ENCODE data around the gene NHERF2. TPM values are rescaled to one million over a fixed set of nuclear protein-coding genes. Genes with fewer than 3 reads are reported as not detected.
"Not testable (repeated sequence)": the region's sequence is repeated elsewhere in the genome, so short reads cannot be mapped to it uniquely, and the experiment has no call there.

The NHERF2 gene
- polyA plus RNA-seq, 2 donors = 26.3 to 36.1 TPM

- Histone ChIP-seq H3K27ac (ENCODE audit: low read depth in 2 of 2, low read length in 1 of 2) (no peak overlapping the region), H3K4me1 (ENCODE audit: control insufficient read depth in 2 of 2, insufficient read depth in 2 of 2, low read length in 1 of 2) (peaks cover 16 to 41% of the 10 kb centered on the region in 2 donors), H3K4me3 (ENCODE audit: low read depth in 1 of 2, low read length in 2 of 2) (no peak overlapping the region), H3K36me3 (ENCODE audit: control insufficient read depth in 2 of 2, insufficient read depth in 2 of 2, low read length in 1 of 2) (peaks cover 12 to 52% of the 10 kb centered on the region in 2 donors), H3K27me3 (ENCODE audit: control insufficient read depth in 1 of 2, insufficient read depth in 2 of 2, low read length in 2 of 2) (no peaks in the 10 kb centered on the region), H3K9me3 (ENCODE audit: control insufficient read depth in 2 of 2, insufficient read depth in 1 of 2, low read depth in 1 of 2, low read length in 1 of 2) (no peaks in the 10 kb centered on the region)
- 74 to 80% methylated on average over 34 of the region's 34 CpGs for WGBS, 2 donors
Measured at GRCh38 chr16:2004795-2005517, 21.7 kb upstream of the NHERF2 start.

DNA sequence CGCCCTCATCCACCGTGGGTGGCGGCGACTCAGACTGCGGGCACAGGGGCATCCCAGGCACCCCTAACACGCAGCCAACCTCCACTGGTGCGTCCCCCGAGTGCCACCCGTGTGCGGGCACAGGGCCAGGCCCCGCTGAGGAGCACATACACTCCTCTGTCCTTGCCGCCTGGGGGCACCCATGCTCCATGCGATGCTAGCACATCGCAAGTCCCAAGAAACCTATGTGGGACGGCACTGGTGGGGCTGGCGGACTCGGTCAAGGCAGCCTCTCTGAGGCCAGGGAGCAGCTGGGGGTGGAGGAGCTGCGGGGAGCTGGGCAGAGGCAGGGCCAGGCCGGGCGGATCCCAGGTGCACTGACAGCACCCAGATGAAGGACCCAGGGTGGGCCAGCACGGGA, 21.1 kb upstream of the NHERF2 start:
- H3K9me3 ChIP-seq (ENCODE audit: control insufficient read depth in 2 of 2, insufficient read depth in 1 of 2, low read depth in 1 of 2, low read length in 1 of 2) = no peaks in the 10 kb centered on the region
- peaks cover 7 to 46% of the 10 kb centered on the region in 2 donors for H3K36me3 ChIP-seq (ENCODE audit: control insufficient read depth in 2 of 2, insufficient read depth in 2 of 2, low read length in 1 of 2)
- H3K27ac ChIP-seq (ENCODE audit: low read depth in 2 of 2, low read length in 1 of 2) = no peak overlapping the region
- H3K4me1 ChIP-seq (ENCODE audit: control insufficient read depth in 2 of 2, insufficient read depth in 2 of 2, low read length in 1 of 2) = peaks cover 16 to 47% of the 10 kb centered on the region in 2 donors
- H3K4me3 ChIP-seq (ENCODE audit: low read depth in 1 of 2, low read length in 2 of 2) = no peak overlapping the region
- H3K27me3 ChIP-seq (ENCODE audit: control insufficient read depth in 1 of 2, insufficient read depth in 2 of 2, low read length in 2 of 2) = no peaks in the 10 kb centered on the region
- WGBS, 2 donors = 70 to 75% methylated on average over 21 of the region's 21 CpGs

DNA sequence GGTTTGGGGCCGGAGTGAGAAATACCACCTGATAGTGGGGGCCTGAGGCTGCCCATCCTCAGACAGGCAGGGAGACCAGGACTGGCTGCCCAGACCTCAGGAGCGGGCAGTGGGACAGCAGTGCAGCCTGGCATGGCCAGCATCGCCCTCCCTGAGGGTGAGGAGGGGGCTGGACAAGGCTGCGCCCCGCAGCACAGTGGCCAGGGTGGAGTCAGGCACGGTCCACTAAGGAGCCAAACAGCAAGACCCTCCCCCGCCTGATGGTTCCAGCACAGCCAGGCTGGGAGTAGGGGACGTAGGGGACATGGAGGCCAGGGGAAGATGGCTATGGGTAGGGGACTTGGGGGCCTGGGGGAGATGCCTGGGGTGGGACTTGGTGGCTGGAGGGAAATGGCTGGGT, 20.4 kb upstream of the NHERF2 start:
- 92 to 96% methylated on average over 8 of the region's 8 CpGs for WGBS, 2 donors
- no peak overlapping the region for H3K27ac ChIP-seq (ENCODE audit: low read depth in 2 of 2, low read length in 1 of 2)
- H3K9me3 ChIP-seq (ENCODE audit: control insufficient read depth in 2 of 2, insufficient read depth in 1 of 2, low read depth in 1 of 2, low read length in 1 of 2) = no peaks in the 10 kb centered on the region
- H3K27me3 ChIP-seq (ENCODE audit: control insufficient read depth in 1 of 2, insufficient read depth in 2 of 2, low read length in 2 of 2) = no peaks in the 10 kb centered on the region
- no peak overlapping the region for H3K4me3 ChIP-seq (ENCODE audit: low read depth in 1 of 2, low read length in 2 of 2)
- H3K4me1 ChIP-seq (ENCODE audit: control insufficient read depth in 2 of 2, insufficient read depth in 2 of 2, low read length in 1 of 2) = peaks cover 16 to 47% of the 10 kb centered on the region in 2 donors
- H3K36me3 ChIP-seq (ENCODE audit: control insufficient read depth in 2 of 2, insufficient read depth in 2 of 2, low read length in 1 of 2) = peaks cover 7 to 40% of the 10 kb centered on the region in 2 donors

- Histone ChIP-seq H3K4me1 (ENCODE audit: control insufficient read depth in 2 of 2, insufficient read depth in 2 of 2, low read length in 1 of 2) (peaks cover 16 to 47% of the 10 kb centered on the region in 2 donors), H3K27ac (ENCODE audit: low read depth in 2 of 2, low read length in 1 of 2) (peak overlapping the region; percentile 88 to 90), H3K9me3 (ENCODE audit: control insufficient read depth in 2 of 2, insufficient read depth in 1 of 2, low read depth in 1 of 2, low read length in 1 of 2) (no peaks in the 10 kb centered on the region), H3K4me3 (ENCODE audit: low read depth in 1 of 2, low read length in 2 of 2) (peak overlapping the region; percentile 14 to 84), H3K36me3 (ENCODE audit: control insufficient read depth in 2 of 2, insufficient read depth in 2 of 2, low read length in 1 of 2) (peaks cover under 1 to 31% of the 10 kb centered on the region in 2 donors), H3K27me3 (ENCODE audit: control insufficient read depth in 1 of 2, insufficient read depth in 2 of 2, low read length in 2 of 2) (no peaks in the 10 kb centered on the region)
- 65 to 66% methylated on average over 15 to 16 of the region's 16 CpGs for WGBS, 2 donors
Measured at GRCh38 chr16:2007081-2007836, 19.4 kb upstream of the NHERF2 start.

- peaks cover 0 to 23% of the 10 kb centered on the region in 2 donors for H3K36me3 ChIP-seq (ENCODE audit: control insufficient read depth in 2 of 2, insufficient read depth in 2 of 2, low read length in 1 of 2)
- H3K4me3 ChIP-seq (ENCODE audit: low read depth in 1 of 2, low read length in 2 of 2) = peak overlapping the region; percentile 7 to 84
- 18 to 21% methylated on average over 15 of the region's 15 CpGs for WGBS, 2 donors
- H3K4me1 ChIP-seq (ENCODE audit: control insufficient read depth in 2 of 2, insufficient read depth in 2 of 2, low read length in 1 of 2) = peaks cover 16 to 47% of the 10 kb centered on the region in 2 donors
- no peaks in the 10 kb centered on the region for H3K27me3 ChIP-seq (ENCODE audit: control insufficient read depth in 1 of 2, insufficient read depth in 2 of 2, low read length in 2 of 2)
- peak overlapping the region; percentile 88 to 90 for H3K27ac ChIP-seq (ENCODE audit: low read depth in 2 of 2, low read length in 1 of 2)
- H3K9me3 ChIP-seq (ENCODE audit: control insufficient read depth in 2 of 2, insufficient read depth in 1 of 2, low read depth in 1 of 2, low read length in 1 of 2) = no peaks in the 10 kb centered on the region
Measured at GRCh38 chr16:2008009-2008526, 18.6 kb upstream of the NHERF2 start.

- no peaks in the 10 kb centered on the region for H3K9me3 ChIP-seq (ENCODE audit: control insufficient read depth in 2 of 2, insufficient read depth in 1 of 2, low read depth in 1 of 2, low read length in 1 of 2)
- 1 to 2% methylated on average over 23 of the region's 23 CpGs for WGBS, 2 donors
- H3K4me3 ChIP-seq (ENCODE audit: low read depth in 1 of 2, low read length in 2 of 2) = peak overlapping the region; percentile 84 to 88
- no peaks in the 10 kb centered on the region for H3K27me3 ChIP-seq (ENCODE audit: control insufficient read depth in 1 of 2, insufficient read depth in 2 of 2, low read length in 2 of 2)
- peak overlapping the region; percentile 90 to 97 for H3K27ac ChIP-seq (ENCODE audit: low read depth in 2 of 2, low read length in 1 of 2)
- H3K36me3 ChIP-seq (ENCODE audit: control insufficient read depth in 2 of 2, insufficient read depth in 2 of 2, low read length in 1 of 2) = peaks cover 0 to 18% of the 10 kb centered on the region in 2 donors
- peaks cover 16 to 43% of the 10 kb centered on the region in 2 donors for H3K4me1 ChIP-seq (ENCODE audit: control insufficient read depth in 2 of 2, insufficient read depth in 2 of 2, low read length in 1 of 2)
Measured at GRCh38 chr16:2008631-2009163, 18.0 kb upstream of the NHERF2 start.

- H3K27me3 ChIP-seq (ENCODE audit: control insufficient read depth in 1 of 2, insufficient read depth in 2 of 2, low read length in 2 of 2) = no peaks in the 10 kb centered on the region
- H3K4me1 ChIP-seq (ENCODE audit: control insufficient read depth in 2 of 2, insufficient read depth in 2 of 2, low read length in 1 of 2) = peaks cover 13 to 40% of the 10 kb centered on the region in 2 donors
- H3K27ac ChIP-seq (ENCODE audit: low read depth in 2 of 2, low read length in 1 of 2) = peak overlapping the region; percentile 90 to 97
- H3K4me3 ChIP-seq (ENCODE audit: low read depth in 1 of 2, low read length in 2 of 2) = peak overlapping the region; percentile 84 to 88
- H3K9me3 ChIP-seq (ENCODE audit: control insufficient read depth in 2 of 2, insufficient read depth in 1 of 2, low read depth in 1 of 2, low read length in 1 of 2) = no peaks in the 10 kb centered on the region
- WGBS, 2 donors = 0 to 1% methylated on average over 48 to 55 of the region's 55 CpGs
- peaks cover 0 to 18% of the 10 kb centered on the region in 2 donors for H3K36me3 ChIP-seq (ENCODE audit: control insufficient read depth in 2 of 2, insufficient read depth in 2 of 2, low read length in 1 of 2)
Measured at GRCh38 chr16:2009164-2009711, 17.5 kb upstream of the NHERF2 start.

GRCh38 chr16:2009791-2010510, 16.8 kb upstream of the NHERF2 start, which contains the start of gene ZNF598:
TSS of gene ZNF598 (minus strand) at chr16:2009821.
- Histone ChIP-seq H3K27ac (ENCODE audit: low read depth in 2 of 2, low read length in 1 of 2) (peak within 1 kb of the TSS; percentile 93 to 97), H3K9me3 (ENCODE audit: control insufficient read depth in 2 of 2, insufficient read depth in 1 of 2, low read depth in 1 of 2, low read length in 1 of 2) (no peaks in the 10 kb centered on the region), H3K4me3 (ENCODE audit: low read depth in 1 of 2, low read length in 2 of 2) (peak within 1 kb of the TSS; percentile 84 to 88), H3K27me3 (ENCODE audit: control insufficient read depth in 1 of 2, insufficient read depth in 2 of 2, low read length in 2 of 2) (no peaks in the 10 kb centered on the region), H3K36me3 (ENCODE audit: control insufficient read depth in 2 of 2, insufficient read depth in 2 of 2, low read length in 1 of 2) (peaks cover 0 to 17% of the 10 kb centered on the region in 2 donors), H3K4me1 (ENCODE audit: control insufficient read depth in 2 of 2, insufficient read depth in 2 of 2, low read length in 1 of 2) (peaks cover 10 to 34% of the 10 kb centered on the region in 2 donors)
- 1 to 3% methylated on average over 36 to 52 of the region's 52 CpGs for WGBS, 2 donors

GRCh38 chr16:2011726-2012125, 15.0 kb upstream of the NHERF2 start:
- H3K36me3 ChIP-seq (ENCODE audit: control insufficient read depth in 2 of 2, insufficient read depth in 2 of 2, low read length in 1 of 2); H3K9me3 ChIP-seq (ENCODE audit: control insufficient read depth in 2 of 2, insufficient read depth in 1 of 2, low read depth in 1 of 2, low read length in 1 of 2); H3K27ac ChIP-seq (ENCODE audit: low read depth in 2 of 2, low read length in 1 of 2); H3K4me3 ChIP-seq (ENCODE audit: low read depth in 1 of 2, low read length in 2 of 2); H3K27me3 ChIP-seq (ENCODE audit: control insufficient read depth in 1 of 2, insufficient read depth in 2 of 2, low read length in 2 of 2): not testable (repeated sequence)
- 85 to 90% methylated on average over 9 of the region's 9 CpGs for WGBS, 2 donors
- peaks cover 10 to 26% of the 10 kb centered on the region in 2 donors for H3K4me1 ChIP-seq (ENCODE audit: control insufficient read depth in 2 of 2, insufficient read depth in 2 of 2, low read length in 1 of 2)
